Stimulated activated naive CD4-positive, alpha-beta T cell (primary cell): ENCODE data around the gene DYNLT4.
"Not testable (repeated sequence)": the region's sequence is repeated elsewhere in the genome, so short reads cannot be mapped to it uniquely, and the experiment has no call there.

ENCODE experiments used
- DNase-seq, 6 experiments: peaks; one replicate each; lab custom pipeline; 2025; lab: John Stamatoyannopoulos, UW

DYNLT4 gene

DNA sequence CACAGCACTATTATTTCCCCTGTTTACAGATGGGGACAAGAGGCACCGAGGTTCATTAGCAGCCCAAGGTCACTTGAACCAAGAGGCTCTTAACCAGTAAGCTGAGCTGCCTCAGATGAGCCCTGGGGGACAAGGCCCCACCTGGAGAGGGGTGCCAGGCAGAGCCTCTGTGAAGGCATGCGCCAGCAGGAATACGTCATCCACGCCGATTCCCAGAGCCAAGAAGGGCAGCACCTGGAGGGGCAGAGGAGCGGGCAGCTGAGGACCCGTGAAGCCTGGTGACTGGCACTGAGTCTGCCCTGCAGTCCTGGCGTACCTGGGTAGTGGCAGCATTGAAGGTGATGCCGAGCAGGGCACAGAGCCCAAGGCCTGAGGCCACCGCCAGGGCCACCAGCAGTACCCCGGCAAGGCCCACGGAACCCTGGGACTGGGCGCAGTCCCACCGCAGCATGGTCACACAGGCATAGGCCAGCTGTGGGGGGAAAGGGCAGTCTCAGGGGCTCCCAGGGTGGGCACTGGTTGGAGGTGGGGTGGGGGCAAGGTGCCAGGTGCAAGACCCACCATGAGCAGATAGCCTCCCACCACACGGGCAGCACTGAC, 21.8 kb upstream of the DYNLT4 start:
- DNase-seq = no peak

- no peak for DNase-seq
Observed at GRCh38 chr1:44828003-44828651, 21.0 kb upstream of the DYNLT4 start.

- no peak for DNase-seq
Observed at GRCh38 chr1:44827197-44828002, 20.2 kb upstream of the DYNLT4 start.

DNA sequence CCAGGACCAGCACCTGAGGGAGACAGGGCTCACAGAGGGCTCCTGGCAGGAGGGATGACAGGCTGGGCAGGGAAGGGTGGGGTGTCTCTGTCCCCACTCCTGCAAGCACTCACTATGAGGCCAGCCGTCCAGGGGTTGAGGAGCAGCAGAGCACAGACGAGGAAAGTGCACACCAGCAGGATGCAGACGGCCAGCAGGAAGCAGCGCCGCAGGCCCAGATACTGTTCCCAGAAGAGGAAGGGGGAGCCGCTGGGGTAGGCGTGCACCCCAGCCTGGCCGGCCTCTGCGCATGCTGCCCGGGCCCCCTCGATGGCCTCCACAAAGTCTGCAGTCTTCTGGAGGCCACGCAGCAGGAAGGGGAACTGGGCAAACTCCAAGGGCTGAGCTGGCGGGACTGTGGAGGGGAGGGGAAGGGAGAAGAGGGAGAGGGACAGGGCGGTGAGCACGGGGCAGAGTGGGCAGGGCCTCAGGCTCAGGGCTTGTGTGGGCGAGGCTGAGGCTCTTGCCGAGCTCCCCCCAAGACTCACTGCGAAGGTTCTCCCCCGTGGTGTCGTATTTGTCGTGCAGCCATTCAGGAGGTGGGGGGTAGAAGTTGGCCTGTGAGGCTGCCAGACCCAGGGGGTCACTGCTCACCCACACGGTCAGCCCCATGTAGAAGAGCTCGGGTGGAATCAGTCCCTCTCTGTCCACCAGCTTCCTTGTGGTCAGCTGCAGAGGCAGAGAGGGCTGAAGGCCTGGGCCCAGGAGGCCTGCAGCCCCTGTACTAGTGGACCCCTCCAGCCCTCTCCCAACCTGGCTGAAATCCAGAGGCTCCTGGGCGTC, 19.4 kb upstream of the DYNLT4 start:
- no peak for DNase-seq

GRCh38 chr1:44824392-44824791, 17.2 kb upstream of the DYNLT4 start:
- not testable (repeated sequence) for DNase-seq

- DNase-seq = no peak
Observed at GRCh38 chr1:44822981-44823451, 15.9 kb upstream of the DYNLT4 start.

DNA sequence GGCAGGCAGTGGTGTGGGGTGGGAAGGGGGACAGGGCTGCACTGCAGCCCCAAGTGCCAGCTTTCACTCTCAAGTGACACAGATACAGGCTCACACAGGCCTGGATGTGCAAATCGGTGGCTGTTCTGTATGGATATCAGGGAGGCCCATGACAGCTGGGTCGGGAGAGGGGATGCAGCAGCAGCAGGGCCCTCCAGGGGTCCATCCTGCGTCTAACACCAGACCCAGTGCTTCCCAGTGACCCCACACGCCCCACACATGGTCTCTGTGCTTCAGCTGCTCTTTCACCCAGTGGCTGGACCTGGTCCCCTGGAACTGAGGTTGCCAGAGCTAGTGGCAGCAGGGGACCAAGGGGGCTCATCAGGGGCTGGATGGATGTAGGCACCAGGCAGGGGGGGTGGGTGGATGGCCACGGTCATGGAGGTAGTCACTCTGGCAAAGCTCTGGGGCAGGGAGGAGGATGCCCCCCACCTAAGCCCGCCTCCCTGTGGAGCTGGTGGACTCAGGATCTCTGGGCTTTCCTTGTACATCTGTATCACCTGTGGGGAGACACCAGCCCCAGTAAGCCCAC, 15.1 kb upstream of the DYNLT4 start:
- no peak for DNase-seq

GRCh38 chr1:44821240-44821715, 14.1 kb upstream of the DYNLT4 start:
- no peak for DNase-seq

GRCh38 chr1:44820328-44821239, 13.4 kb upstream of the DYNLT4 start:
- no peak for DNase-seq

GRCh38 chr1:44819608-44820327, 12.6 kb upstream of the DYNLT4 start:
- peak; percentile 65 to 99 (median 84) for DNase-seq

- DNase-seq = no peak
Observed at GRCh38 chr1:44819196-44819607, 12.1 kb upstream of the DYNLT4 start.

GRCh38 chr1:44817771-44818495, 10.8 kb upstream of the DYNLT4 start:
- no peak for DNase-seq

- no peak for DNase-seq
Observed at GRCh38 chr1:44817307-44817706, 10.2 kb upstream of the DYNLT4 start.

DNA sequence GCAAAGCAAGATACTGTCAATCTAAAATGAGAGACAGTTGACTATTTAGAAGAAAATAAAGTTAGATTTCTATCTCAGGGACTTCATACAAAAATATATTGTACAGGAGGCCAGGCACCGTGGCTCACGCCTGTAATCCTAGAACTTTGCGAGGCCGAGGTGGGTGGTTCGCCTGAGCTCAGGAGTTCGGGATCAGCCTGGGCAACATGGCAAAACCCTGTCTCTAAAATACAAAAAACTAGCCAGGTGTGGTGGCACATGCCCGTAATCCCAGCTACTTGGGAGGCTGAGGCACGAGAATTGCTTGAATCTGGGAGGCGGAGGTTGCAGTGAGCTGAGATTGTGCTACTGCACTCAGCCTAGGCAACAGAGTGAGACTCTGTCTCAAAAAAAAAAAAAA, 8.8 kb upstream of the DYNLT4 start:
- not testable (repeated sequence) for DNase-seq

- DNase-seq = no peak
Observed at GRCh38 chr1:44812822-44813543, 5.8 kb upstream of the DYNLT4 start.

- no peak for DNase-seq
Observed at GRCh38 chr1:44811234-44811633, 4.1 kb upstream of the DYNLT4 start.

DNA sequence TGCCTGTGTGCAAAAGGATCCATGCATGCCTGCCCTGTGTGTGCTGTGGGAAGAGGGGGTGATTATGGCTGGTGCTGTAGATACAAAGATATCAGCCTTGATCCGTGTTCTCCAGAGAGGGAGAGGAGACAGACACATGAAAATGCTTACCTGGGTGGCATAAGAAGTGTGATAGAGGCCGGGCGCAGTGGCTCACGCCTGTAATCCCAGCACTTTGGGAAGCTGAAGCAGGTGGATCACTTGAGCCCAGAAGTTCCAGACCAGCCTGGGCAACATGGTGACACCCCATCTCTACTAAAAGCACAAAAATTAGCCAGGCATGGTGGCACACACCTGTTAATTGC, 3.6 kb upstream of the DYNLT4 start:
- DNase-seq = not testable (repeated sequence)

DNA sequence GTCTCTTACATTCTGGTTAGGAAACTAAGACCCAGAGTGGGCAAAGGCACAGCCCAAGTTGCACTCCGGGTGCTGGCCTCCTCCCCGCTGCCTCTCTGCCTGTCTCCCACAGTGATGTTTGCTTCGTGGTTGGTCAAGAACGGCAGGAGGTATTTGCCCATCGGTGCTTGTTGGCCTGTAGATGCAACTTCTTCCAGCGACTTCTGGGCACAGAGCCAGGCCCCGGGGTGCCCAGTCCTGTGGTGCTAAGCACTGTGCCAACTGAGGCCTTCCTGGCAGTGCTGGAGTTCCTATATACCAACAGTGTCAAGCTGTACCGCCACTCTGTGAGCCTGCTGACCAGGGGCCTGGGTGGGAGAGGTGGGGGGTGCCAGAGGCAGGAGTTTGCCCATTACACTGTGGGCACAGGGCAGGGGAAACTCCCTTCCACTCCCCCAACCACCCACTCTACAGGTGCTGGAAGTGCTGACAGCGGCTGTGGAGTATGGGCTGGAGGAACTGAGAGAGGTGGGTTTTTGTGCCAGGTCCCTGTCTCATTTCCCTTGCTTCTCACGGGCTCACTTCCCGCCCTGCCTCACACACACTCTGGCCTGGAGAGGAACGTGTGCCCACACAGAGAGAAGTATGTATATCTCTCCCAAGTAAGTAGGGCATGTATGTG, 3.1 kb upstream of the DYNLT4 start:
- peak in 1 of 6 experiments; percentile 32 for DNase-seq
